HG02981 (cell line): ENCODE data around the gene SPR.

Source experiments
- ATAC-seq: cut with Tn5 transposase; IDR thresholded peaks from one replicate; pipeline ENCODE4 v1.9.1; 2021; ENCODE audit warnings: mild to moderate bottlenecking, moderate library complexity; ENCODE audit not compliant: unreplicated experiment

Gene SPR

GRCh38 chr2:72915320-72915906 lies 28.2 kb downstream of the SPR start:
- ATAC-seq, result no peak

GRCh38 chr2:72915907-72916742 lies 28.9 kb downstream of the SPR start:
- peak; percentile 58 for ATAC-seq

- ATAC-seq, result peak; percentile 2
Measured at GRCh38 chr2:72916743-72917137, 29.5 kb downstream of the SPR start.

GRCh38 chr2:72917138-72917876 lies 30.1 kb downstream of the SPR start, which contains the start of gene EMX1:
TSS of gene EMX1 (plus strand) at chr2:72917519. CDS start at chr2:72917853, 334 bp downstream.
- peak; percentile 35 for ATAC-seq

GRCh38 chr2:72917877-72918553 lies 30.8 kb downstream of the SPR start:
- ATAC-seq, result peak; percentile 4

- no peak for ATAC-seq
Measured at GRCh38 chr2:72919414-72920317, 32.5 kb downstream of the SPR start.

- ATAC-seq, result no peak
Measured at GRCh38 chr2:72920318-72921087, 33.3 kb downstream of the SPR start.

- no peak for ATAC-seq
Measured at GRCh38 chr2:72921088-72921851, 34.1 kb downstream of the SPR start.

GRCh38 chr2:72921853-72922252 lies 34.6 kb downstream of the SPR start:
- ATAC-seq, result no peak

- no peak for ATAC-seq
Measured at GRCh38 chr2:72923833-72924352, 36.7 kb downstream of the SPR start.

- peak; percentile 49 for ATAC-seq
Measured at GRCh38 chr2:72924353-72925240, 37.4 kb downstream of the SPR start.

GRCh38 chr2:72925328-72925943 lies 38.2 kb downstream of the SPR start:
- ATAC-seq, result no peak

GRCh38 chr2:72926368-72926767 lies 39.2 kb downstream of the SPR start:
- ATAC-seq, result no peak

- ATAC-seq, result no peak
Measured at GRCh38 chr2:72926811-72927465, 39.7 kb downstream of the SPR start.

- no peak for ATAC-seq
Measured at GRCh38 chr2:72927619-72928550, 40.7 kb downstream of the SPR start.
